Muscle layer of duodenum (tissue), 2 donors: ENCODE results near the gene YWHAQ.
A peak's percentile ranks its signal among the peaks of the same experiment; 100 is the strongest.

ENCODE experiments used
- H3K27ac ChIP-seq: one replicate; pipeline ENCODE4 v1.7.0; 2013; ENCODE audit warnings: mild to moderate bottlenecking, low read length
- H3K27me3 ChIP-seq: one replicate; pipeline ENCODE4 v1.7.0; 2013; ENCODE audit warnings: low read depth, mild to moderate bottlenecking, control low read depth, low read length
- H3K36me3 ChIP-seq, 2 donors: one replicate each; pipeline ENCODE4 v1.7.0; 2013; ENCODE audit warnings: low read length in 2 of 2, control low read depth in 1 of 2, mild to moderate bottlenecking in 1 of 2; ENCODE audit not compliant: insufficient read depth in 2 of 2, control insufficient read depth in 1 of 2
- H3K4me1 ChIP-seq, 2 donors: one replicate each; pipeline ENCODE4 v1.7.0; 2013; ENCODE audit warnings: low read length in 2 of 2, mild to moderate bottlenecking in 2 of 2, control low read depth in 1 of 2, moderate library complexity in 1 of 2; ENCODE audit not compliant: insufficient read depth in 2 of 2, control insufficient read depth in 1 of 2
- H3K4me3 ChIP-seq, 2 donors: one replicate each; pipeline ENCODE4 v1.7.0; 2013; ENCODE audit warnings: low read length in 2 of 2, low read depth in 1 of 2, mild to moderate bottlenecking in 1 of 2
- H3K9me3 ChIP-seq, 2 donors: one replicate each; pipeline ENCODE4 v1.7.0; 2013; ENCODE audit warnings: low read length in 2 of 2, control low read depth in 1 of 2, mild to moderate bottlenecking in 1 of 2; ENCODE audit not compliant: control insufficient read depth in 1 of 2
- donor health status: healthy.

YWHAQ gene

GRCh38 chr2:9630736-9631552, at the start of gene YWHAQ:
YWHAQ (minus strand) TSS chr2:9630997; CDS start chr2:9630452, 545 bp downstream.
- Histone ChIP-seq H3K27me3 (no peaks in the 10 kb centered on the region), H3K4me1 (peaks cover 0 to 31% of the 10 kb centered on the region in 2 donors), H3K27ac (peak within 1 kb of the TSS; percentile 95), H3K4me3 (peak within 1 kb of the TSS; percentile 70 to 94), H3K9me3 (no peaks in the 10 kb centered on the region), H3K36me3 (peaks cover 0 to 5% of the 10 kb centered on the region in 2 donors)

GRCh38 chr2:9680082-9680481, 49.3 kb upstream of the YWHAQ start:
- peaks cover 0 to 5% of the 10 kb centered on the region in 2 donors for H3K4me1 ChIP-seq
- H3K27ac ChIP-seq: no peak overlapping the region
- no peak overlapping the region for H3K4me3 ChIP-seq
- no peaks in the 10 kb centered on the region for H3K36me3 ChIP-seq
- no peaks in the 10 kb centered on the region for H3K9me3 ChIP-seq
- H3K27me3 ChIP-seq: no peaks in the 10 kb centered on the region

GRCh38 chr2:9679218-9679617, 48.4 kb upstream of the YWHAQ start:
- H3K27ac ChIP-seq: no peak overlapping the region
- no peaks in the 10 kb centered on the region for H3K36me3 ChIP-seq
- no peaks in the 10 kb centered on the region for H3K27me3 ChIP-seq
- H3K4me3 ChIP-seq: no peak overlapping the region
- peaks cover 0 to 5% of the 10 kb centered on the region in 2 donors for H3K4me1 ChIP-seq
- no peaks in the 10 kb centered on the region for H3K9me3 ChIP-seq

- Histone ChIP-seq H3K27me3 (no peaks in the 10 kb centered on the region), H3K27ac (no peak overlapping the region), H3K9me3 (no peaks in the 10 kb centered on the region)
Measured at GRCh38 chr2:9678544-9678943, 47.7 kb upstream of the YWHAQ start.

GRCh38 chr2:9675415-9676351, 44.9 kb upstream of the YWHAQ start:
- peaks cover 0 to 5% of the 10 kb centered on the region in 2 donors for H3K4me1 ChIP-seq
- H3K36me3 ChIP-seq: no peaks in the 10 kb centered on the region
- no peaks in the 10 kb centered on the region for H3K27me3 ChIP-seq
- no peaks in the 10 kb centered on the region for H3K9me3 ChIP-seq
- no peak overlapping the region for H3K27ac ChIP-seq
- no peak overlapping the region for H3K4me3 ChIP-seq

More at GRCh38 chr2:9678544-9678943, 47.7 kb upstream of the YWHAQ start:
- peaks cover 0 to 5% of the 10 kb centered on the region in 2 donors for H3K4me1 ChIP-seq
- no peak overlapping the region for H3K4me3 ChIP-seq
- H3K36me3 ChIP-seq: no peaks in the 10 kb centered on the region

- H3K4me3 ChIP-seq: no peak overlapping the region
- H3K27ac ChIP-seq: no peak overlapping the region
- H3K9me3 ChIP-seq: no peaks in the 10 kb centered on the region
- H3K4me1 ChIP-seq: peaks cover 0 to 5% of the 10 kb centered on the region in 2 donors
- H3K36me3 ChIP-seq: no peaks in the 10 kb centered on the region
- H3K27me3 ChIP-seq: no peaks in the 10 kb centered on the region
Measured at GRCh38 chr2:9674891-9675414, 44.2 kb upstream of the YWHAQ start.

- no peak overlapping the region for H3K27ac ChIP-seq
- no peak overlapping the region for H3K4me3 ChIP-seq
- peaks cover 0 to 5% of the 10 kb centered on the region in 2 donors for H3K4me1 ChIP-seq
- no peaks in the 10 kb centered on the region for H3K27me3 ChIP-seq
- H3K9me3 ChIP-seq: no peaks in the 10 kb centered on the region
- no peaks in the 10 kb centered on the region for H3K36me3 ChIP-seq
Measured at GRCh38 chr2:9673914-9674481, 43.2 kb upstream of the YWHAQ start.

- H3K36me3 ChIP-seq: no peaks in the 10 kb centered on the region
- H3K27ac ChIP-seq: no peak overlapping the region
- no peaks in the 10 kb centered on the region for H3K4me1 ChIP-seq
- H3K4me3 ChIP-seq: no peak overlapping the region
- no peaks in the 10 kb centered on the region for H3K27me3 ChIP-seq
- no peaks in the 10 kb centered on the region for H3K9me3 ChIP-seq
Measured at GRCh38 chr2:9668687-9669345, 38.0 kb upstream of the YWHAQ start.

GRCh38 chr2:9667826-9668225, 37.0 kb upstream of the YWHAQ start:
- H3K27me3 ChIP-seq: no peaks in the 10 kb centered on the region

GRCh38 chr2:9666306-9666705, 35.5 kb upstream of the YWHAQ start:
- H3K9me3 ChIP-seq: no peaks in the 10 kb centered on the region
- H3K27me3 ChIP-seq: no peaks in the 10 kb centered on the region
- H3K27ac ChIP-seq: no peak overlapping the region
- no peak overlapping the region for H3K4me3 ChIP-seq
- no peaks in the 10 kb centered on the region for H3K4me1 ChIP-seq
- H3K36me3 ChIP-seq: no peaks in the 10 kb centered on the region

More at GRCh38 chr2:9667826-9668225, 37.0 kb upstream of the YWHAQ start:
- Histone ChIP-seq H3K27ac (no peak overlapping the region), H3K9me3 (no peaks in the 10 kb centered on the region), H3K4me3 (no peak overlapping the region), H3K36me3 (no peaks in the 10 kb centered on the region), H3K4me1 (no peaks in the 10 kb centered on the region)
